Measurements from ENCODE around the gene PCSK4.

GRCh38 chr19:1514986-1515721 lies 25.0 kb upstream of the PCSK4 start:
- no peak for TF ChIP-seq CTCF (IDR thresholded peaks at IDR 0.05)
- no peak for TF ChIP-seq POLR2A (IDR thresholded peaks at IDR 0.05)
